HG02610 (cell line): ENCODE data around the gene NUDCD3.
"Not testable (repeated sequence)": the region's sequence is repeated elsewhere in the genome, so short reads cannot be mapped to it uniquely, and the experiment has no call there.

ENCODE experiments used
- ATAC-seq: cut with Tn5 transposase; IDR thresholded peaks from one replicate; pipeline ENCODE4 v1.9.1; 2021; ENCODE audit warnings: mild to moderate bottlenecking, moderate library complexity; ENCODE audit not compliant: unreplicated experiment

Gene NUDCD3

GRCh38 chr7:44449584-44449928 lies 40.9 kb downstream of the NUDCD3 start:
- ATAC-seq, result no peak

GRCh38 chr7:44448922-44449583 lies 41.4 kb downstream of the NUDCD3 start:
- ATAC-seq, result no peak

GRCh38 chr7:44447874-44448425 lies 42.5 kb downstream of the NUDCD3 start:
- ATAC-seq, result no peak

GRCh38 chr7:44445986-44446671 lies 44.3 kb downstream of the NUDCD3 start:
- no peak for ATAC-seq

GRCh38 chr7:44441079-44441478 lies 49.4 kb downstream of the NUDCD3 start:
- no peak for ATAC-seq

GRCh38 chr7:44440577-44441078 lies 49.8 kb downstream of the NUDCD3 start:
- no peak for ATAC-seq

GRCh38 chr7:44439926-44440325 lies 50.5 kb downstream of the NUDCD3 start:
- ATAC-seq, result no peak

- no peak for ATAC-seq
Measured at GRCh38 chr7:44438816-44439215, 51.6 kb downstream of the NUDCD3 start.

GRCh38 chr7:44434201-44434600 lies 56.3 kb downstream of the NUDCD3 start:
- no peak for ATAC-seq

GRCh38 chr7:44433255-44434022 lies 57.0 kb downstream of the NUDCD3 start:
- no peak for ATAC-seq

GRCh38 chr7:44432381-44432977 lies 58.0 kb downstream of the NUDCD3 start:
- ATAC-seq, result no peak

GRCh38 chr7:44431091-44431608 lies 59.3 kb downstream of the NUDCD3 start:
- ATAC-seq, result no peak

- no peak for ATAC-seq
Measured at GRCh38 chr7:44430054-44430453, 60.4 kb downstream of the NUDCD3 start.

- ATAC-seq, result not testable (repeated sequence)
Measured at GRCh38 chr7:44424762-44425161, 65.7 kb downstream of the NUDCD3 start.

GRCh38 chr7:44416941-44417340 lies 73.5 kb downstream of the NUDCD3 start:
- ATAC-seq, result no peak

- no peak for ATAC-seq
Measured at GRCh38 chr7:44415510-44415909, 74.9 kb downstream of the NUDCD3 start.

GRCh38 chr7:44415047-44415446 lies 75.4 kb downstream of the NUDCD3 start:
- ATAC-seq, result no peak

- ATAC-seq, result no peak
Measured at GRCh38 chr7:44411306-44411705, 79.2 kb downstream of the NUDCD3 start.

GRCh38 chr7:44408596-44408995 lies 81.9 kb downstream of the NUDCD3 start:
- ATAC-seq, result no peak

- ATAC-seq, result no peak
Measured at GRCh38 chr7:44403775-44404174, 86.7 kb downstream of the NUDCD3 start.
